Measurements from ENCODE around the gene TPM4. TPM values are rescaled to one million over a fixed set of nuclear protein-coding genes. Genes with fewer than 3 reads are reported as not detected.

TPM4 gene
- total and polyA plus RNA-seq, 2 experiments from 2014 or later: 223 to 288 TPM

GRCh38 chr19:16031872-16032200 lies 44.5 kb upstream of the TPM4 start:
- Mint-ChIP-seq H3K4me3 (no peak overlapping the region), H3K27ac (no peak overlapping the region), H3K4me1 (no peaks in the 10 kb centered on the region), H3K27me3 (ENCODE audit: insufficient read depth, low read depth, poor library complexity) (peaks cover 17% of the 10 kb centered on the region), H3K36me3 (ENCODE audit: low read depth) (peaks cover 29% of the 10 kb centered on the region), H3K9me3 (peaks cover 93% of the 10 kb centered on the region)
- Histone ChIP-seq H3K36me3 (ENCODE audit: insufficient read depth) (no peaks in the 10 kb centered on the region), H3K4me2 (no peak overlapping the region), H3K4me3 (no peak overlapping the region), H3K4me1 (ENCODE audit: insufficient read depth) (no peaks in the 10 kb centered on the region), H3K27me3 (ENCODE audit: insufficient read depth) (no peaks in the 10 kb centered on the region), H2AFZ (no peak overlapping the region), H3F3A (replicated peaks; ENCODE audit: low read depth) (no peaks in the 10 kb centered on the region), H3K9me2 (ENCODE audit: insufficient read depth) (no peaks in the 10 kb centered on the region), H3K27ac (ENCODE audit: low read depth) (no peak overlapping the region), H4K20me1 (replicated peaks; ENCODE audit: insufficient read depth) (no peaks in the 10 kb centered on the region), H3K79me2 (replicated peaks; ENCODE audit: insufficient read depth) (no peaks in the 10 kb centered on the region)
- no peak for ATAC-seq
- no peak for TF ChIP-seq CREB1 (CRISPR knock-in tag; IDR thresholded peaks at IDR 0.05; ENCODE audit: low read depth)
- TF ChIP-seq ZNF331 (CRISPR knock-in tag; IDR thresholded peaks at IDR 0.05; ENCODE audit: low read depth): no peak
- no peak for TF ChIP-seq EZH2 (IDR thresholded peaks at IDR 0.05; ENCODE audit: low read depth, unreplicated experiment)
- TF ChIP-seq, protein P1, sequence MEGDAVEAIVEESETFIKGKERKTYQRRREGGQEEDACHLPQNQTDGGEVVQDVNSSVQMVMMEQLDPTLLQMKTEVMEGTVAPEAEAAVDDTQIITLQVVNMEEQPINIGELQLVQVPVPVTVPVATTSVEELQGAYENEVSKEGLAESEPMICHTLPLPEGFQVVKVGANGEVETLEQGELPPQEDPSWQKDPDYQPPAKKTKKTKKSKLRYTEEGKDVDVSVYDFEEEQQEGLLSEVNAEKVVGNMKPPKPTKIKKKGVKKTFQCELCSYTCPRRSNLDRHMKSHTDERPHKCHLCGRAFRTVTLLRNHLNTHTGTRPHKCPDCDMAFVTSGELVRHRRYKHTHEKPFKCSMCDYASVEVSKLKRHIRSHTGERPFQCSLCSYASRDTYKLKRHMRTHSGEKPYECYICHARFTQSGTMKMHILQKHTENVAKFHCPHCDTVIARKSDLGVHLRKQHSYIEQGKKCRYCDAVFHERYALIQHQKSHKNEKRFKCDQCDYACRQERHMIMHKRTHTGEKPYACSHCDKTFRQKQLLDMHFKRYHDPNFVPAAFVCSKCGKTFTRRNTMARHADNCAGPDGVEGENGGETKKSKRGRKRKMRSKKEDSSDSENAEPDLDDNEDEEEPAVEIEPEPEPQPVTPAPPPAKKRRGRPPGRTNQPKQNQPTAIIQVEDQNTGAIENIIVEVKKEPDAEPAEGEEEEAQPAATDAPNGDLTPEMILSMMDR (conservative IDR thresholded peaks at IDR 0.05; ENCODE audit: low read depth in 2 of 2): no peak
- TF ChIP-seq NANOG (IDR thresholded peaks at IDR 0.05; ENCODE audit: borderline replicate concordance): no peak
- TF ChIP-seq ETS1 (IDR thresholded peaks at IDR 0.05): no peak
- TF ChIP-seq, protein P2, sequence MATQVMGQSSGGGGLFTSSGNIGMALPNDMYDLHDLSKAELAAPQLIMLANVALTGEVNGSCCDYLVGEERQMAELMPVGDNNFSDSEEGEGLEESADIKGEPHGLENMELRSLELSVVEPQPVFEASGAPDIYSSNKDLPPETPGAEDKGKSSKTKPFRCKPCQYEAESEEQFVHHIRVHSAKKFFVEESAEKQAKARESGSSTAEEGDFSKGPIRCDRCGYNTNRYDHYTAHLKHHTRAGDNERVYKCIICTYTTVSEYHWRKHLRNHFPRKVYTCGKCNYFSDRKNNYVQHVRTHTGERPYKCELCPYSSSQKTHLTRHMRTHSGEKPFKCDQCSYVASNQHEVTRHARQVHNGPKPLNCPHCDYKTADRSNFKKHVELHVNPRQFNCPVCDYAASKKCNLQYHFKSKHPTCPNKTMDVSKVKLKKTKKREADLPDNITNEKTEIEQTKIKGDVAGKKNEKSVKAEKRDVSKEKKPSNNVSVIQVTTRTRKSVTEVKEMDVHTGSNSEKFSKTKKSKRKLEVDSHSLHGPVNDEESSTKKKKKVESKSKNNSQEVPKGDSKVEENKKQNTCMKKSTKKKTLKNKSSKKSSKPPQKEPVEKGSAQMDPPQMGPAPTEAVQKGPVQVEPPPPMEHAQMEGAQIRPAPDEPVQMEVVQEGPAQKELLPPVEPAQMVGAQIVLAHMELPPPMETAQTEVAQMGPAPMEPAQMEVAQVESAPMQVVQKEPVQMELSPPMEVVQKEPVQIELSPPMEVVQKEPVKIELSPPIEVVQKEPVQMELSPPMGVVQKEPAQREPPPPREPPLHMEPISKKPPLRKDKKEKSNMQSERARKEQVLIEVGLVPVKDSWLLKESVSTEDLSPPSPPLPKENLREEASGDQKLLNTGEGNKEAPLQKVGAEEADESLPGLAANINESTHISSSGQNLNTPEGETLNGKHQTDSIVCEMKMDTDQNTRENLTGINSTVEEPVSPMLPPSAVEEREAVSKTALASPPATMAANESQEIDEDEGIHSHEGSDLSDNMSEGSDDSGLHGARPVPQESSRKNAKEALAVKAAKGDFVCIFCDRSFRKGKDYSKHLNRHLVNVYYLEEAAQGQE (IDR thresholded peaks at IDR 0.05; ENCODE audit: unreplicated experiment): no peak
- TF ChIP-seq, protein P3, sequence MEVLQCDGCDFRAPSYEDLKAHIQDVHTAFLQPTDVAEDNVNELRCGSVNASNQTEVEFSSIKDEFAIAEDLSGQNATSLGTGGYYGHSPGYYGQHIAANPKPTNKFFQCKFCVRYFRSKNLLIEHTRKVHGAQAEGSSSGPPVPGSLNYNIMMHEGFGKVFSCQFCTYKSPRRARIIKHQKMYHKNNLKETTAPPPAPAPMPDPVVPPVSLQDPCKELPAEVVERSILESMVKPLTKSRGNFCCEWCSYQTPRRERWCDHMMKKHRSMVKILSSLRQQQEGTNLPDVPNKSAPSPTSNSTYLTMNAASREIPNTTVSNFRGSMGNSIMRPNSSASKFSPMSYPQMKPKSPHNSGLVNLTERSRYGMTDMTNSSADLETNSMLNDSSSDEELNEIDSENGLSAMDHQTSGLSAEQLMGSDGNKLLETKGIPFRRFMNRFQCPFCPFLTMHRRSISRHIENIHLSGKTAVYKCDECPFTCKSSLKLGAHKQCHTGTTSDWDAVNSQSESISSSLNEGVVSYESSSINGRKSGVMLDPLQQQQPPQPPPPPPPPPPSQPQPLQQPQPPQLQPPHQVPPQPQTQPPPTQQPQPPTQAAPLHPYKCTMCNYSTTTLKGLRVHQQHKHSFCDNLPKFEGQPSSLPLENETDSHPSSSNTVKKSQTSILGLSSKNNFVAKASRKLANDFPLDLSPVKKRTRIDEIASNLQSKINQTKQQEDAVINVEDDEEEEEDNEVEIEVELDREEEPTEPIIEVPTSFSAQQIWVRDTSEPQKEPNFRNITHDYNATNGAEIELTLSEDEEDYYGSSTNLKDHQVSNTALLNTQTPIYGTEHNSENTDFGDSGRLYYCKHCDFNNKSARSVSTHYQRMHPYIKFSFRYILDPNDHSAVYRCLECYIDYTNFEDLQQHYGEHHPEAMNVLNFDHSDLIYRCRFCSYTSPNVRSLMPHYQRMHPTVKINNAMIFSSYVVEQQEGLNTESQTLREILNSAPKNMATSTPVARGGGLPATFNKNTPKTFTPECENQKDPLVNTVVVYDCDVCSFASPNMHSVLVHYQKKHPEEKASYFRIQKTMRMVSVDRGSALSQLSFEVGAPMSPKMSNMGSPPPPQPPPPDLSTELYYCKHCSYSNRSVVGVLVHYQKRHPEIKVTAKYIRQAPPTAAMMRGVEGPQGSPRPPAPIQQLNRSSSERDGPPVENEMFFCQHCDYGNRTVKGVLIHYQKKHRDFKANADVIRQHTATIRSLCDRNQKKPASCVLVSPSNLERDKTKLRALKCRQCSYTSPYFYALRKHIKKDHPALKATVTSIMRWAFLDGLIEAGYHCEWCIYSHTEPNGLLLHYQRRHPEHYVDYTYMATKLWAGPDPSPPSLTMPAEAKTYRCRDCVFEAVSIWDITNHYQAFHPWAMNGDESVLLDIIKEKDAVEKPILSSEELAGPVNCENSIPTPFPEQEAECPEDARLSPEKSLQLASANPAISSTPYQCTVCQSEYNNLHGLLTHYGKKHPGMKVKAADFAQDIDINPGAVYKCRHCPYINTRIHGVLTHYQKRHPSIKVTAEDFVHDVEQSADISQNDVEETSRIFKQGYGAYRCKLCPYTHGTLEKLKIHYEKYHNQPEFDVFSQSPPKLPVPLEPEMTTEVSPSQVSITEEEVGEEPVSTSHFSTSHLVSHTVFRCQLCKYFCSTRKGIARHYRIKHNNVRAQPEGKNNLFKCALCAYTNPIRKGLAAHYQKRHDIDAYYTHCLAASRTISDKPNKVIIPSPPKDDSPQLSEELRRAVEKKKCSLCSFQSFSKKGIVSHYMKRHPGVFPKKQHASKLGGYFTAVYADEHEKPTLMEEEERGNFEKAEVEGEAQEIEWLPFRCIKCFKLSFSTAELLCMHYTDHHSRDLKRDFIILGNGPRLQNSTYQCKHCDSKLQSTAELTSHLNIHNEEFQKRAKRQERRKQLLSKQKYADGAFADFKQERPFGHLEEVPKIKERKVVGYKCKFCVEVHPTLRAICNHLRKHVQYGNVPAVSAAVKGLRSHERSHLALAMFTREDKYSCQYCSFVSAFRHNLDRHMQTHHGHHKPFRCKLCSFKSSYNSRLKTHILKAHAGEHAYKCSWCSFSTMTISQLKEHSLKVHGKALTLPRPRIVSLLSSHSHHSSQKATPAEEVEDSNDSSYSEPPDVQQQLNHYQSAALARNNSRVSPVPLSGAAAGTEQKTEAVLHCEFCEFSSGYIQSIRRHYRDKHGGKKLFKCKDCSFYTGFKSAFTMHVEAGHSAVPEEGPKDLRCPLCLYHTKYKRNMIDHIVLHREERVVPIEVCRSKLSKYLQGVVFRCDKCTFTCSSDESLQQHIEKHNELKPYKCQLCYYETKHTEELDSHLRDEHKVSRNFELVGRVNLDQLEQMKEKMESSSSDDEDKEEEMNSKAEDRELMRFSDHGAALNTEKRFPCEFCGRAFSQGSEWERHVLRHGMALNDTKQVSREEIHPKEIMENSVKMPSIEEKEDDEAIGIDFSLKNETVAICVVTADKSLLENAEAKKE (CRISPR knock-in tag; IDR thresholded peaks at IDR 0.05): no peak
- no peak for TF ChIP-seq EZH2phosphoT487 (IDR thresholded peaks at IDR 0.05; ENCODE audit: unreplicated experiment)
- no peak for TF ChIP-seq JUNB (IDR thresholded peaks at IDR 0.05; ENCODE audit: unreplicated experiment)
- no peak for TF ChIP-seq STAT1 (IDR thresholded peaks at IDR 0.05; ENCODE audit: unreplicated experiment)
- TF ChIP-seq ZNF114 (CRISPR knock-in tag; IDR thresholded peaks at IDR 0.05): no peak
- no peak for DNase-seq (ENCODE audit: low spot score)
